Muscle of arm (tissue), 12 donors: Measurements from ENCODE around the gene BCL2L15. TPM values are rescaled to one million over a fixed set of nuclear protein-coding genes. Genes with fewer than 3 reads are reported as not detected.

Source experiments
- DNase-seq: peaks from one replicate; pipeline ENCODE4 v3.0.0-alpha.2; 2013
- polyA plus RNA-seq, 12 donors: library from polyadenylated mRNA; unstranded; fragments of 120-200 nt; gene quantifications; one replicate each; pipeline ENCODE4 v1.2.1, GENCODE V29; 2013; ENCODE audit not compliant: insufficient read length in 12 of 12

Gene BCL2L15
- polyA plus RNA-seq, 12 donors = 0.11 to 1.6 (median 0.46) TPM; not detected in 2

- peak; percentile 46 for DNase-seq
Measured at GRCh38 chr1:113912594-113913311, 25.4 kb upstream of the BCL2L15 start.

- DNase-seq = no peak
Measured at GRCh38 chr1:113905435-113905861, 18.1 kb upstream of the BCL2L15 start.

- peak; percentile 100 for DNase-seq
Measured at GRCh38 chr1:113904674-113905434, 17.5 kb upstream of the BCL2L15 start, which contains the start of the genes AP4B1 and DCLRE1B. Gene AP4B1, minus strand, starts transcription at chr1:113904799. Its CDS starts 82 bp downstream, at chr1:113904717. Gene DCLRE1B, plus strand, starts transcription at chr1:113905326. Its CDS starts 261 bp downstream, at chr1:113905587.

GRCh38 chr1:113904293-113904673, 16.9 kb upstream of the BCL2L15 start:
- DNase-seq = no peak

- no peak for DNase-seq
Measured at GRCh38 chr1:113903501-113904292, 16.3 kb upstream of the BCL2L15 start.

GRCh38 chr1:113901191-113901590, 13.8 kb upstream of the BCL2L15 start:
- DNase-seq = no peak

- no peak for DNase-seq
Measured at GRCh38 chr1:113899111-113899510, 11.7 kb upstream of the BCL2L15 start.

- no peak for DNase-seq
Measured at GRCh38 chr1:113898241-113898814, 10.9 kb upstream of the BCL2L15 start.

- DNase-seq = no peak
Measured at GRCh38 chr1:113895961-113896360, 8.6 kb upstream of the BCL2L15 start.

GRCh38 chr1:113895098-113895497, 7.7 kb upstream of the BCL2L15 start:
- no peak for DNase-seq

GRCh38 chr1:113893267-113893666, 5.9 kb upstream of the BCL2L15 start:
- no peak for DNase-seq

GRCh38 chr1:113891631-113892220, 4.3 kb upstream of the BCL2L15 start:
- no peak for DNase-seq

- DNase-seq = no peak
Measured at GRCh38 chr1:113890816-113891215, 3.4 kb upstream of the BCL2L15 start.

GRCh38 chr1:113886417-113887401, 672 bp downstream of the BCL2L15 start:
- no peak for DNase-seq

- DNase-seq = no peak
Measured at GRCh38 chr1:113881661-113882060, 5.7 kb downstream of the BCL2L15 start.

GRCh38 chr1:113879739-113880038, 7.7 kb downstream of the BCL2L15 start:
- no peak for DNase-seq

GRCh38 chr1:113876176-113876575, 11.2 kb downstream of the BCL2L15 start:
- DNase-seq = no peak

- no peak for DNase-seq
Measured at GRCh38 chr1:113875714-113876113, 11.7 kb downstream of the BCL2L15 start.

GRCh38 chr1:113874012-113874879, 13.1 kb downstream of the BCL2L15 start:
- DNase-seq = no peak
